Right cardiac atrium (tissue), 5 donors: ENCODE measurements around the gene RASA3. TPM values are rescaled to one million over a fixed set of nuclear protein-coding genes. Genes with fewer than 3 reads are reported as not detected.

ENCODE experiments used
- ATAC-seq, 2 donors: fragments of 200-7000 bp; cut with Tn5 transposase; one replicate each; pipeline versions ENCODE4 v1.8.0 to v1.9.1; 2020; ENCODE audit warnings: moderate library complexity in 2 of 2, mild to moderate bottlenecking in 1 of 2
- DNase-seq, 3 donors: peaks; one replicate each; pipeline ENCODE4 v3.0.0-alpha.2; 2020
- H3K27ac ChIP-seq: one replicate; pipeline ENCODE4 v1.5.1; 2013; ENCODE audit warnings: mild to moderate bottlenecking, low read length, control low read depth, moderate library complexity
- H3K27me3 ChIP-seq: one replicate; pipeline ENCODE4 v1.6.1; 2013; ENCODE audit not compliant: control insufficient read depth, insufficient read depth
- H3K4me1 ChIP-seq: one replicate; pipeline ENCODE4 v1.6.1; 2013; ENCODE audit warnings: low read length; ENCODE audit not compliant: control insufficient read depth, insufficient read depth
- H3K4me3 ChIP-seq: one replicate; pipeline ENCODE4 v1.5.1; 2013; ENCODE audit warnings: low read length, control low read depth
- H3K9me3 ChIP-seq: one replicate; pipeline ENCODE4 v1.6.1; 2013; ENCODE audit warnings: low read length; ENCODE audit not compliant: control insufficient read depth
- WGBS: extraction: QIAGEN DNeasy Blood & Tissue Kit; methylation state at CpG from one replicate; pipeline ENCODE4 v1.1.7; 2013; 5-methylcytosine and 5-hydroxymethylcytosine counted together
- intact Hi-C, 4 donors: fragments of 100-400 bp; cut with DNase I; formaldehyde crosslinking; loops; one replicate each; pipeline versions ENCODE4 v1.11.0 to v1.14.0; 2022 to 2023
- polyA plus RNA-seq: library from polyadenylated mRNA; stranded (reverse); fragments of 200-250 nt; gene quantifications from one replicate; pipeline ENCODE4 v1.2.3, GENCODE V29; 2013
- total RNA-seq, 4 donors: library from RNA; stranded (reverse); fragmentation: NEBNext Ultra II Directional; extraction: Animal tissue kit (Norgen Biotek cat#: 25700); gene quantifications; one replicate each; pipeline ENCODE4 v1.2.1, GENCODE V29; 2021
- donor health status: healthy with polysubstance abuse.
- donor health status: DM: no; HTN: yes; CAD: no.
- donor health status: DM: no; HTN: no; CAD: no.
- donor health status: DM: no; HTN: yes; CAD: no; lungs with severe emphysema.
- donor health status: DM: yes; HTN: yes; CAD: no.

RASA3 gene
- total and polyA plus RNA-seq, 5 donors, result 7.4 to 15.5 (median 10.8) TPM

DNA sequence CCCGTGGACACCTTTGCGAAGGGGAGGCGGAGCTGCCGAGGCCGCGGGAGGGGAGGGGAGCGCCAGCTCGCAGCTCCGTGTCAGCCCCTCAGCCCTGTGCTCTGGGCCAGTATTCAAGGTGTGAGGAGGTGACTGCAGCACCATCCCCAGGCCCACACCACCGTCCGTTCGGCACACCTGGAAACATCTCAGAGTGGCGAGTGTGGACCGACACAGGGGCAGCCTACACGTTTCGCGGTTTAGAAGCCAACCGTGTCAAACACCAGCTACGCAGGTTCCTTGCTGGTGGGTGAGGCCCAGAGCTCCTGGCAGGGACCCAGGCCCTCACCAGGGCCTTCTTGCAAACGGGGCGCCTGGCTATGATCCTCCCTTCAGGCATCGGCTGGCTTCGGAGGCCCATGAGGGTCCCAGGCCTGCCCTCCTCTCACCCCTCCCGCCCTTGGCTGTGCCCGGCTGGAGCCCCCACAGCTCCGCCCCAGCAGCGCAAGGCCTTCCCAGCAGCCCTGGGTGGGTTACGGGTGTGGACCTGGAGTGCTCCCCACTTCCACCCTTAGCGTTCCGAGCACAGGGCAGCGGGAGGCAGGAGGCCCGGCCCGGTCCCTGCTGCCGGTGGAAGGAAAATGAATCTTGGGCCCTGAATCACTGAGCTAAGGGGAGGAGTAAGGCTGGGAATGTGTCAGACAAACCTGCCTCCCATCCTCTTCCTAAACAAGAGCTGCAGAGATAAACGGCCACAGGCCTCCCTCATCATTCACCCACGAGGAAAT, 159.8 kb downstream of the RASA3 start:
- DNase-seq (peak; percentile 7 to 46 (median 24)), ATAC-seq (no peak)
- H3K4me3 ChIP-seq, result no peak overlapping the region
- 88% methylated on average over 36 of the region's 36 CpGs for whole genome bisulfite sequencing
- no peaks in the 10 kb centered on the region for H3K4me1 ChIP-seq
- H3K9me3 ChIP-seq, result no peaks in the 10 kb centered on the region
- intact Hi-C loops, result no loop called here
- no peaks in the 10 kb centered on the region for H3K27me3 ChIP-seq
- H3K27ac ChIP-seq, result no peak overlapping the region

GRCh38 chr13:113971471-113972231, 160.8 kb downstream of the RASA3 start:
- WGBS, result 92% methylated on average over 36 of the region's 36 CpGs
- ATAC-seq (no peak), DNase-seq (peak; percentile 12 to 41 (median 37))
- no peaks in the 10 kb centered on the region for H3K27me3 ChIP-seq
- intact Hi-C loops, result no loop called here
- H3K27ac ChIP-seq, result peak overlapping the region; percentile 45
- no peak overlapping the region for H3K4me3 ChIP-seq
- no peaks in the 10 kb centered on the region for H3K9me3 ChIP-seq
- H3K4me1 ChIP-seq, result no peaks in the 10 kb centered on the region

DNA sequence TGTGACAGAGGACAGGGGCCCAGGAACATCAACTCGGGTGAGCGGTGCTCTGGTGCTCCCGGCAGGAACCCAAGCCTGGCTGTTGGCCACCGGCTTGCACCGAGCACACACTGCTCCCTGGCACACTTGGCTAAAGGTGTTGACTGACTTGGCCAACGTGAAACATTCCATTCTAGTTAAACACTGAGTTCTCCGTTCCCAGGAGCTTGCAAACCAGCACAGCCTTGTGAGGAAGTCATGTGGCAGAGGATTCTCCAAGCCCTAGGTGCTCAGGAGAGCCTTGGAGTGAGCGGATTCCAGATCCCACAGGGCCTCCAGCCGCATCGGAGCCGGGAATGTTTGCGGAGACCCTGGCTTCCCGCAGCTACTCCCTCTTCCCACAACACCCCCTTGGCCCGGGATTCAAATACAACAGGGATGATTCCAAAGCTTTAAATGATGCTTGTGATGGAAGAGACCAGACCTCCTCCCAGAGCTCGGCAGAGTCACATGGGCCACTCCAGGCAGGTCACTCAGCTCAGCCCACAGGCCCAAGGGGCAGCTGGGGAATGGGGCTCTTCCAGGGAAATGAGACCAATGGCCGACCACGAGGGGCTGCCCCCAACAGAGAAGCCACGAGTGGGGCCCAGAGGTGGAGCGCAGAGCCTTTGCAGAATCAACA, 161.5 kb downstream of the RASA3 start:
- WGBS, result 67% methylated on average over 19 of the region's 19 CpGs
- peak; percentile 55 to 77 for ATAC-seq
- intact Hi-C loops, result no loop called here

GRCh38 chr13:113969973-113970611, 162.3 kb downstream of the RASA3 start:
- no peak overlapping the region for H3K4me3 ChIP-seq
- no peaks in the 10 kb centered on the region for H3K27me3 ChIP-seq
- WGBS, result 93% methylated on average over 20 of the region's 20 CpGs
- H3K4me1 ChIP-seq, result no peaks in the 10 kb centered on the region
- DNase-seq, result peak; percentile 7 to 54 (median 33)
- no peaks in the 10 kb centered on the region for H3K9me3 ChIP-seq
- ATAC-seq, result peak; percentile 21 to 28
- intact Hi-C loops, result no loop called here
- peak overlapping the region; percentile 21 for H3K27ac ChIP-seq

More for the DNA sequence above, 161.5 kb downstream of the RASA3 start:
- Histone ChIP-seq H3K4me1 (no peaks in the 10 kb centered on the region), H3K9me3 (no peaks in the 10 kb centered on the region), H3K27me3 (no peaks in the 10 kb centered on the region), H3K4me3 (no peak overlapping the region), H3K27ac (peak overlapping the region; percentile 45)
- peak; percentile 42 to 77 (median 75) for DNase-seq

- DNase-seq, result peak; percentile 7 to 51 (median 35)
- intact Hi-C loops, result no loop called here
- 97% methylated on average over 25 of the region's 25 CpGs for WGBS
- Histone ChIP-seq H3K27me3 (no peaks in the 10 kb centered on the region), H3K9me3 (no peaks in the 10 kb centered on the region), H3K27ac (no peak overlapping the region), H3K4me3 (no peak overlapping the region), H3K4me1 (no peaks in the 10 kb centered on the region)
- no peak for ATAC-seq
Observed at GRCh38 chr13:113969311-113969972, 163.0 kb downstream of the RASA3 start.

DNA sequence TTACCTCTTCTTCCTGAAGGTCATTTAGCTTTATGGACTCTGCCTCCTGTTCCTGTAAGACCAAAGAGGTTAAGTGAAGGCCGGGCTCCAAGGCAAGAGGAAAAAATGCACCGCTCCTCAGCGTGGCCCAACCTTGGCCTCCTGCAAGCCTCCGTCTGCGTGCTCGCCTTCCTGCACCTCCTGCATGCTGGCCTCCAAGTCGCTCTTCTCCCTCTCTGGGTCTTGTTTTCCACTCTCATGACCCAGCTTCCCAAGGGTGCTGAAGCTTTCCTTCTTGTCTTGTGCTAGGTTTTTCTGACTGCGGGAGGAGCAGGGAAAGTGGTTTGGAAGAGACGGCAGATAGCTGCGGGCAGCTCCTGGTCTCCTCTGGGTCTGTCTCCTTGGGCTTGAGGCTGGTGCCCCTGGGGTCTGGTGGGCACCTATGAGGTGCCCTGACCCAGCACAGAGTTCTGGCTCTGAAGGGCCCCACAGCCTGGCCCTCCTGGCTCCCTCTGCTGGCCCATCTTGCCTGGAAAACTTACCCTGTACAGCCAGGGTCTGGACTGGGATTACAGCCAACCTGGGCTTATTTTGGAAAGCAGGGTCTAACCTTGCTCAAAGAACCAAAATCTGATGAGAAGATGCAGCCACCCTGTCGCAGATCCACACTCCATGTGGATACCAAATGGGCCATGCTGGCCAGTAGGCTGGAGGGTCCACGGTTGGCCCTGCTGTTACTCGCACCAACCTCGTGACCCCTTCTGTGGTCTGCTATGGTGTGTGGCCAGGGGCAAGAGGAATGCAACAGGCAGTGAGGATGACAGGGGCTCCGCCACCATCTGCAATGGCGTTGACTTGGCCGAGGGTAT, 163.7 kb downstream of the RASA3 start:
- intact Hi-C loops, result no loop called here
- ATAC-seq (no peak), DNase-seq (peak; percentile 3 to 51 (median 7))
- Histone ChIP-seq H3K4me1 (no peaks in the 10 kb centered on the region), H3K4me3 (no peak overlapping the region), H3K27me3 (no peaks in the 10 kb centered on the region), H3K27ac (no peak overlapping the region), H3K9me3 (no peaks in the 10 kb centered on the region)
- WGBS, result 96% methylated on average over 17 of the region's 17 CpGs

- Histone ChIP-seq H3K4me1 (no peaks in the 10 kb centered on the region), H3K9me3 (no peaks in the 10 kb centered on the region), H3K27ac (no peak overlapping the region), H3K4me3 (no peak overlapping the region), H3K27me3 (no peaks in the 10 kb centered on the region)
- WGBS, result 85% methylated on average over 20 of the region's 20 CpGs
- DNase-seq (peak; percentile 21 to 53 (median 43)), ATAC-seq (peak in 1 of 2 donors; percentile 4)
- intact Hi-C loops, result no loop called here
Observed at GRCh38 chr13:113967729-113968462, 164.5 kb downstream of the RASA3 start.

DNA sequence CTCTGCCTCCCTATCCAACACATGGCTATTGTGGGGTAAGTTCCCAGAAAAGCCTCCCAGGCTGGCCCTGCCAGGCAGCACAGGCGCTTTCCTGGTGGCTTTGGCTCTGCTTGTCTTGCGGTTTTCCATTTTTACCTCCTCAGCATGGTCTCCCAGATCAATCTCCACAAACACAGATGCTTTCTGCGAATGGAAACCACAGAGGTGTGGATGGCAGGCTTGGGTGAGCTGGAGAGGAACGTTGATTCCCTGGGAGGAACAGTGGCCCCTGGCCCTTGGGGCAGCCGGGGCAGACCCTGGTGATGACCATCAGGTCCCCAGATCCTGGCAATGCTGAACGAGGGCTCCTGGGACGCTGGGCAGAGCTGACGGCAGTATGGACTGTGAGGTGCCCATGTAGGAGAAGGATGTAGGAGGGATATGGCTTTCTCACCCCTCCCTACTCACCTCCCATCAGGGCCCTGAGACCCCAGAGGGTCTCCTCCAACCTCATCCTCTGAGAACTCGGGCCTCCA, 165.2 kb downstream of the RASA3 start:
- Histone ChIP-seq H3K9me3 (no peaks in the 10 kb centered on the region), H3K27me3 (no peaks in the 10 kb centered on the region), H3K4me3 (no peak overlapping the region), H3K4me1 (no peaks in the 10 kb centered on the region), H3K27ac (no peak overlapping the region)
- intact Hi-C loops, result no loop called here
- DNase-seq (peak; percentile 1 to 47 (median 18)), ATAC-seq (no peak)
- WGBS, result 95% methylated on average over 9 of the region's 9 CpGs
